Upper lobe of left lung (tissue), 4 donors: ENCODE results near the gene AFG1L.

ENCODE experiments used
- POLR2A ChIP-seq, 4 donors: fragments of 450-650 bp; IDR thresholded peaks; one replicate each; pipeline ENCODE4 v1.5.1; 2016 to 2017; ENCODE audit warnings: antibody characterized with exemption in 4 of 4, mild to moderate bottlenecking in 2 of 4
- TF ChIP-seq, protein P1 (sequence below), 6 experiments: fragments of 450-650 bp in 4 of 6; fragments of 200-600 bp in 2 of 6; sonication (generic) in 2 of 6; IDR thresholded peaks; one replicate each; pipeline ENCODE4 v1.5.1; 2016 to 2019; ENCODE audit warnings: antibody characterized with exemption in 6 of 6

- TF ChIP-seq, protein P1, sequence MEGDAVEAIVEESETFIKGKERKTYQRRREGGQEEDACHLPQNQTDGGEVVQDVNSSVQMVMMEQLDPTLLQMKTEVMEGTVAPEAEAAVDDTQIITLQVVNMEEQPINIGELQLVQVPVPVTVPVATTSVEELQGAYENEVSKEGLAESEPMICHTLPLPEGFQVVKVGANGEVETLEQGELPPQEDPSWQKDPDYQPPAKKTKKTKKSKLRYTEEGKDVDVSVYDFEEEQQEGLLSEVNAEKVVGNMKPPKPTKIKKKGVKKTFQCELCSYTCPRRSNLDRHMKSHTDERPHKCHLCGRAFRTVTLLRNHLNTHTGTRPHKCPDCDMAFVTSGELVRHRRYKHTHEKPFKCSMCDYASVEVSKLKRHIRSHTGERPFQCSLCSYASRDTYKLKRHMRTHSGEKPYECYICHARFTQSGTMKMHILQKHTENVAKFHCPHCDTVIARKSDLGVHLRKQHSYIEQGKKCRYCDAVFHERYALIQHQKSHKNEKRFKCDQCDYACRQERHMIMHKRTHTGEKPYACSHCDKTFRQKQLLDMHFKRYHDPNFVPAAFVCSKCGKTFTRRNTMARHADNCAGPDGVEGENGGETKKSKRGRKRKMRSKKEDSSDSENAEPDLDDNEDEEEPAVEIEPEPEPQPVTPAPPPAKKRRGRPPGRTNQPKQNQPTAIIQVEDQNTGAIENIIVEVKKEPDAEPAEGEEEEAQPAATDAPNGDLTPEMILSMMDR (IDR thresholded peaks at IDR 0.05) = no peak
- no peak for TF ChIP-seq POLR2A (IDR thresholded peaks at IDR 0.05)
Measured at GRCh38 chr6:108365478-108365877, 70.6 kb downstream of the AFG1L start.
